GM19397 (cell line): Measurements from ENCODE around the gene ITGA7.
"Not testable (repeated sequence)": the region's sequence is repeated elsewhere in the genome, so short reads cannot be mapped to it uniquely, and the experiment has no call there.

Experiments
- ATAC-seq: cut with Tn5 transposase; IDR thresholded peaks from one replicate; pipeline ENCODE4 v1.9.1; 2021; ENCODE audit warnings: mild to moderate bottlenecking, moderate library complexity; ENCODE audit not compliant: unreplicated experiment

Gene ITGA7

GRCh38 chr12:55653031-55653430, 54.7 kb downstream of the ITGA7 start:
- ATAC-seq, result no peak

GRCh38 chr12:55652352-55652751, 55.4 kb downstream of the ITGA7 start:
- no peak for ATAC-seq

- ATAC-seq, result no peak
These were observed 56.4 kb downstream of the ITGA7 start for GRCh38 chr12:55651299-55651683.

GRCh38 chr12:55650620-55651298, 56.9 kb downstream of the ITGA7 start:
- ATAC-seq, result not testable (repeated sequence)

GRCh38 chr12:55647027-55647426, 60.7 kb downstream of the ITGA7 start:
- no peak for ATAC-seq

GRCh38 chr12:55644591-55644990, 63.1 kb downstream of the ITGA7 start:
- no peak for ATAC-seq

GRCh38 chr12:55642669-55643068, 65.0 kb downstream of the ITGA7 start:
- ATAC-seq, result no peak

- ATAC-seq, result no peak
These were observed 65.4 kb downstream of the ITGA7 start for GRCh38 chr12:55642267-55642666.

- no peak for ATAC-seq
These were observed 66.1 kb downstream of the ITGA7 start for GRCh38 chr12:55641595-55641994.

GRCh38 chr12:55637467-55637866, 70.2 kb downstream of the ITGA7 start:
- ATAC-seq, result no peak

GRCh38 chr12:55636853-55637252, 70.9 kb downstream of the ITGA7 start, which contains the start of gene OR10P1:
TSS of gene OR10P1 (plus strand) at chr12:55636892. CDS start at chr12:55636892, 0 bp downstream.
- ATAC-seq, result no peak

GRCh38 chr12:55636116-55636655, 71.5 kb downstream of the ITGA7 start:
- no peak for ATAC-seq
